A549 (cell line): ENCODE measurements around the gene KCNMA1.

Experiments
- NFE2L2 ChIP-seq: fragments of 150-350 bp; conservative IDR thresholded peaks from 2 replicates; pipeline ENCODE4 v1.6.1; 2014; ENCODE audit warnings: low read length
- PHF8 ChIP-seq: fragments of 200-600 bp; sonication (generic); IDR thresholded peaks from 2 replicates; pipeline ENCODE4 v1.6.1; 2016; ENCODE audit warnings: low read depth, mild to moderate bottlenecking, antibody characterized with exemption, moderate library complexity, borderline replicate concordance
- TP53 ChIP-seq: fragments of 250-450 bp; sonication (Bioruptor Pico); IDR thresholded peaks from 2 replicates; pipeline ENCODE4 v1.5.0; 2021; ENCODE audit warnings: mild to moderate bottlenecking, moderate library complexity
- TF ChIP-seq, protein P1 (sequence below): fragments of >200 bp; sonication (Bioruptor Twin); formaldehyde crosslinking; IDR thresholded peaks from 3 replicates; pipeline ENCODE4 v1.5.1; 2016

DNA sequence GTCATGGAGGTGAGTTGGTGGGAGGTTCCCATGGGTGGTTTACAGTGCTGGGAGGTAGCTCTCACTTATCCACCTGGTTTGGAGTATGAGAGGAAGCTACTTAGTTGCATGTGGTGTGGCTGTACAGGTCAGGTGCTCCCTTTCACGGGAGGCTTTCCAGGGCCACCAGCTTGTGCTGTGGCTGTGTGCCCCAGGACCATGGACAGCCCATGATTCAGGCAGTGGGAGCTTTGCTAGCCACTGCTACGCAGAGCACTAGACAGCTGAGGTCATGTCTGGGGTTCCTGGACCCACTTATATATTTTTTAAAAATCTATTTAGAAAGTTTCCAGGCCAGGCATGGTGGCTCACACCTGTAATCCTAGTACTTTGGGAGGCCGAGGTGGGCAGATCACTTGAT, 42.5 kb upstream of the KCNMA1 start:
- TF ChIP-seq, protein P1, sequence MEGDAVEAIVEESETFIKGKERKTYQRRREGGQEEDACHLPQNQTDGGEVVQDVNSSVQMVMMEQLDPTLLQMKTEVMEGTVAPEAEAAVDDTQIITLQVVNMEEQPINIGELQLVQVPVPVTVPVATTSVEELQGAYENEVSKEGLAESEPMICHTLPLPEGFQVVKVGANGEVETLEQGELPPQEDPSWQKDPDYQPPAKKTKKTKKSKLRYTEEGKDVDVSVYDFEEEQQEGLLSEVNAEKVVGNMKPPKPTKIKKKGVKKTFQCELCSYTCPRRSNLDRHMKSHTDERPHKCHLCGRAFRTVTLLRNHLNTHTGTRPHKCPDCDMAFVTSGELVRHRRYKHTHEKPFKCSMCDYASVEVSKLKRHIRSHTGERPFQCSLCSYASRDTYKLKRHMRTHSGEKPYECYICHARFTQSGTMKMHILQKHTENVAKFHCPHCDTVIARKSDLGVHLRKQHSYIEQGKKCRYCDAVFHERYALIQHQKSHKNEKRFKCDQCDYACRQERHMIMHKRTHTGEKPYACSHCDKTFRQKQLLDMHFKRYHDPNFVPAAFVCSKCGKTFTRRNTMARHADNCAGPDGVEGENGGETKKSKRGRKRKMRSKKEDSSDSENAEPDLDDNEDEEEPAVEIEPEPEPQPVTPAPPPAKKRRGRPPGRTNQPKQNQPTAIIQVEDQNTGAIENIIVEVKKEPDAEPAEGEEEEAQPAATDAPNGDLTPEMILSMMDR: no peak
- TF ChIP-seq PHF8: no peak
- no peak for TF ChIP-seq NFE2L2
- TF ChIP-seq TP53 (CRISPR knock-in tag): no peak
